Prostate gland (tissue), 2 donors: ENCODE results near the gene TTC29.

ENCODE experiments used
- POLR2A ChIP-seq: fragments of 450-650 bp; IDR thresholded peaks from one replicate; pipeline ENCODE4 v1.6.1; 2016; ENCODE audit warnings: antibody characterized with exemption, mild to moderate bottlenecking
- POLR2AphosphoS5 ChIP-seq: sonication (generic); formaldehyde crosslinking; IDR thresholded peaks from one replicate; pipeline ENCODE4 v1.6.1; 2017; ENCODE audit warnings: antibody characterized with exemption
- TF ChIP-seq, protein P1 (sequence below), 4 experiments: fragments of 200-600 bp in 2 of 4; fragments of 450-650 bp in 2 of 4; sonication (generic) in 2 of 4; IDR thresholded peaks; 1 replicate in 3 of 4; 2 replicates in 1 of 4; pipeline ENCODE4 v1.5.1; 2016 to 2019; ENCODE audit warnings: antibody characterized with exemption in 4 of 4, mild to moderate bottlenecking in 2 of 4, moderate library complexity in 2 of 4

DNA sequence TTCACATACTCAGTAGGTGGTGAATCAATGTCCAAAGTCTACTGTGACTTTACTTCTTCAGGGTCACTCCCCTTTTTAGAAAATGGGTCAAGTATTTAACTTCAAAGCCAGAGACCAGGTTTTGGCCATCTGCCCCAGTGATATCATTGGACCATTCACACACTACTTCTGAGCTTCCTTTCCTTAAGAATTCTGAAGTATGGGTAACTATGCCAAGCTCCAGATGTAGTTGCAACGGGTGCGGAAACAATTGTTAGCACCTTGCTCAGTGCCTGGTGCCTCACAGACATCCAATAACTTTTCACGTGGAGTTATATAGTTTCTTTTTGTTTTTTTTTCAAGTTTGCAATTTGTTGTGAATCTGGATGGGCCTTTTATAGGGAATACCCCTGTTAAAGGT lies 62.6 kb downstream of the TTC29 start:
- TF ChIP-seq, protein P1, sequence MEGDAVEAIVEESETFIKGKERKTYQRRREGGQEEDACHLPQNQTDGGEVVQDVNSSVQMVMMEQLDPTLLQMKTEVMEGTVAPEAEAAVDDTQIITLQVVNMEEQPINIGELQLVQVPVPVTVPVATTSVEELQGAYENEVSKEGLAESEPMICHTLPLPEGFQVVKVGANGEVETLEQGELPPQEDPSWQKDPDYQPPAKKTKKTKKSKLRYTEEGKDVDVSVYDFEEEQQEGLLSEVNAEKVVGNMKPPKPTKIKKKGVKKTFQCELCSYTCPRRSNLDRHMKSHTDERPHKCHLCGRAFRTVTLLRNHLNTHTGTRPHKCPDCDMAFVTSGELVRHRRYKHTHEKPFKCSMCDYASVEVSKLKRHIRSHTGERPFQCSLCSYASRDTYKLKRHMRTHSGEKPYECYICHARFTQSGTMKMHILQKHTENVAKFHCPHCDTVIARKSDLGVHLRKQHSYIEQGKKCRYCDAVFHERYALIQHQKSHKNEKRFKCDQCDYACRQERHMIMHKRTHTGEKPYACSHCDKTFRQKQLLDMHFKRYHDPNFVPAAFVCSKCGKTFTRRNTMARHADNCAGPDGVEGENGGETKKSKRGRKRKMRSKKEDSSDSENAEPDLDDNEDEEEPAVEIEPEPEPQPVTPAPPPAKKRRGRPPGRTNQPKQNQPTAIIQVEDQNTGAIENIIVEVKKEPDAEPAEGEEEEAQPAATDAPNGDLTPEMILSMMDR (IDR thresholded peaks at IDR 0.05), result no peak
- TF ChIP-seq POLR2AphosphoS5, result no peak
- TF ChIP-seq POLR2A, result no peak
